Measurements from ENCODE around the gene COL1A1. TPM values are rescaled to one million over a fixed set of nuclear protein-coding genes. Genes with fewer than 3 reads are reported as not detected.
A peak's percentile ranks its signal among the peaks of the same experiment; 100 is the strongest.

COL1A1 gene
- polyA plus RNA-seq, 1 of the 3 experiments (the other 2 are of a cell fraction), result 1,461 TPM

- TF ChIP-seq GATA2 (CRISPR knock-in tag; IDR thresholded peaks at IDR 0.05), result no peak
- no peak for TF ChIP-seq USF2 (IDR thresholded peaks at IDR 0.05; ENCODE audit: borderline replicate concordance, low read depth, low read length)
- TF ChIP-seq, protein P1, sequence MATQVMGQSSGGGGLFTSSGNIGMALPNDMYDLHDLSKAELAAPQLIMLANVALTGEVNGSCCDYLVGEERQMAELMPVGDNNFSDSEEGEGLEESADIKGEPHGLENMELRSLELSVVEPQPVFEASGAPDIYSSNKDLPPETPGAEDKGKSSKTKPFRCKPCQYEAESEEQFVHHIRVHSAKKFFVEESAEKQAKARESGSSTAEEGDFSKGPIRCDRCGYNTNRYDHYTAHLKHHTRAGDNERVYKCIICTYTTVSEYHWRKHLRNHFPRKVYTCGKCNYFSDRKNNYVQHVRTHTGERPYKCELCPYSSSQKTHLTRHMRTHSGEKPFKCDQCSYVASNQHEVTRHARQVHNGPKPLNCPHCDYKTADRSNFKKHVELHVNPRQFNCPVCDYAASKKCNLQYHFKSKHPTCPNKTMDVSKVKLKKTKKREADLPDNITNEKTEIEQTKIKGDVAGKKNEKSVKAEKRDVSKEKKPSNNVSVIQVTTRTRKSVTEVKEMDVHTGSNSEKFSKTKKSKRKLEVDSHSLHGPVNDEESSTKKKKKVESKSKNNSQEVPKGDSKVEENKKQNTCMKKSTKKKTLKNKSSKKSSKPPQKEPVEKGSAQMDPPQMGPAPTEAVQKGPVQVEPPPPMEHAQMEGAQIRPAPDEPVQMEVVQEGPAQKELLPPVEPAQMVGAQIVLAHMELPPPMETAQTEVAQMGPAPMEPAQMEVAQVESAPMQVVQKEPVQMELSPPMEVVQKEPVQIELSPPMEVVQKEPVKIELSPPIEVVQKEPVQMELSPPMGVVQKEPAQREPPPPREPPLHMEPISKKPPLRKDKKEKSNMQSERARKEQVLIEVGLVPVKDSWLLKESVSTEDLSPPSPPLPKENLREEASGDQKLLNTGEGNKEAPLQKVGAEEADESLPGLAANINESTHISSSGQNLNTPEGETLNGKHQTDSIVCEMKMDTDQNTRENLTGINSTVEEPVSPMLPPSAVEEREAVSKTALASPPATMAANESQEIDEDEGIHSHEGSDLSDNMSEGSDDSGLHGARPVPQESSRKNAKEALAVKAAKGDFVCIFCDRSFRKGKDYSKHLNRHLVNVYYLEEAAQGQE (IDR thresholded peaks at IDR 0.05; ENCODE audit: low read depth, low read length), result no peak
- no peak for TF ChIP-seq FOSL2 (IDR thresholded peaks at IDR 0.05; ENCODE audit: borderline replicate concordance, low read depth)
- TF ChIP-seq FOXM1 (IDR thresholded peaks at IDR 0.05; ENCODE audit: low read depth), result no peak
- no peak for TF ChIP-seq MEF2A (IDR thresholded peaks at IDR 0.05; ENCODE audit: borderline replicate concordance, low read depth)
Observed at GRCh38 chr17:50194140-50194933, 7.1 kb downstream of the COL1A1 start (continued).

GRCh38 chr17:50192618-50193291 is 8.7 kb downstream of the COL1A1 start:
- peaks cover 100% of the 10 kb centered on the region for H4K20me1 ChIP-seq (ENCODE audit: insufficient read depth)

More at GRCh38 chr17:50192618-50193291, 8.7 kb downstream of the COL1A1 start:
- no peak for TF ChIP-seq EZH2phosphoT487 (IDR thresholded peaks at IDR 0.05; ENCODE audit: borderline replicate concordance, low read depth)
- no peak for TF ChIP-seq GABPA (IDR thresholded peaks at IDR 0.05; ENCODE audit: low read depth)
- TF ChIP-seq RFX5 (IDR thresholded peaks at IDR 0.05; ENCODE audit: low read length), result no peak
- TF ChIP-seq POLR2AphosphoS5 (IDR thresholded peaks at IDR 0.05; ENCODE audit: low read depth, low read length), result peak; percentile 48
- no peak for TF ChIP-seq FOXM1 (IDR thresholded peaks at IDR 0.05; ENCODE audit: low read depth)
- peaks cover 0 to 41% of the 10 kb centered on the region in 2 experiments; a peak in 3 of 4 replicates for H3K4me1 ChIP-seq (ENCODE audit: control insufficient read depth in 1 of 2, insufficient read depth in 2 of 2, low read depth in 1 of 2, low read length in 1 of 2)
- ChIA-PET CTCF (interaction anchor here (0.7 to 13.8 kb wide), 4 partner anchors 8 to 81 kb away, joined by 3 to 463 read pairs (median 14); partner anchors contain the start of genes COL1A1 and SGCA), POLR2A (no interaction called here)
- H3K27ac ChIP-seq (ENCODE audit: low read depth in 2 of 2, low read length in 1 of 2), result peak overlapping the region; percentile 7 to 100; a peak in 3 of 4 replicates
- H3K36me3 ChIP-seq (replicated peaks in 1 of 2; ENCODE audit: control insufficient read depth in 1 of 2, insufficient read depth in 2 of 2, low read length in 1 of 2), result peaks cover 98% of the 10 kb centered on the region in 2 experiments
- no peaks in the 10 kb centered on the region for H3K9me2 ChIP-seq
- H3K79me2 ChIP-seq (ENCODE audit: insufficient read depth), result peaks cover 79% of the 10 kb centered on the region
- H3K4me2 ChIP-seq, result peak overlapping the region; percentile 32; the same call in 1 of the 2 replicates
- no peak overlapping the region for H3K4me3 ChIP-seq (ENCODE audit: low read depth in 2 of 2, low read length in 1 of 2)
- H3K9ac ChIP-seq, result no peak overlapping the region
- WGBS (ENCODE audit: low lambda C conversion rate), result 91% methylated on average over 15 of the region's 16 CpGs
- no peak overlapping the region for H2AFZ ChIP-seq (ENCODE audit: low read depth)
- no peaks in the 10 kb centered on the region for H3K27me3 ChIP-seq (ENCODE audit: insufficient read depth)
- no peaks in the 10 kb centered on the region for H3K9me3 ChIP-seq
- DNase-seq, result no peak
- peaks cover 100% of the 10 kb centered on the region for H3F3A ChIP-seq (replicated peaks; ENCODE audit: insufficient read depth)
